Measurements from ENCODE around the gene ROR2.
"Not testable (repeated sequence)": the region's sequence is repeated elsewhere in the genome, so short reads cannot be mapped to it uniquely, and the experiment has no call there.

Gene ROR2

DNA sequence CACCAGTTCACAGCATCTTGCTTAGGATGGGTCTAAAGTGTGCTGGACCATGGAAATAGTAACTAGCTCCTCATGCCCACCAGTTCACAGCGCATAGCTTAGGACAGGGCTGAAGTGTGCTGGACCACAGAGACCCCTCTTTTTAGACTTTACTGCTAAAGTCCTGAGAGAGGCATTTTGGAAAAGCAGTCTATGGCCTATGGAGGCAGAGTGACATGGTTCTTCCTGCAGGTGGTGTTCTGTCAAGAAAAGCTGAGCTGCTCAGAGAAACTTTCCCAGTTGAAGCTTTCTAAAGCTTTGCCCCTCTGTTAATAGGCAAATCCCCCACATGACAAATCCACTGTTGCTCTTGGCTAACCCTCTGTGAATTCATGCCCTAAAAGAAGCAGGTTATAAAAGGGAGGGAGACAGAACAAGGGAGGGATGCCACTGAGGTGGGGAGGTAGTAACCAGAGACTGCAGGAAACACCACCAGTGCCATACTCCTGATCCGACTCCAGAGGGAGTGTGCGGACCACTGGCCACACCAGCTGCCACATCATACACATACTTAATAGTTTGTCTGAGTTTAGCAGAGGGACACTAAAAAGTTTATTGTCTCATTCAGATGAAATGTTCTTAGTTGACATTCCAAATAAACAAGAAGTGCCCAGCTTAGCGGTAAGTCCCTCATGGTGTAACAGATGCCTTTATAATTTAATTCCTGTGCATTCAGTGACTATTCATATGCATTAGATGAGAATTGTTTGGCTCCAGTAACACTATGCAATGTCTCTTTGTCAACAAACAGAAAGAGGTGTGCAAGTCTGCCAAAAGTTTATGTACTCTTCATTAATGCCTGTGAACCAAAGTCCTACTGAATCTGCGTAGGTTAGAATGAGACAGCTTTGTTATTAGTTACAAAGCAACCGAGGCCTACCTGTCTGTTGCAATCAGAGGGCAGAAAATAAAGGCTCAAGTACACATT, 290.2 kb downstream of the ROR2 start:
- DNase-seq: no peak

DNA sequence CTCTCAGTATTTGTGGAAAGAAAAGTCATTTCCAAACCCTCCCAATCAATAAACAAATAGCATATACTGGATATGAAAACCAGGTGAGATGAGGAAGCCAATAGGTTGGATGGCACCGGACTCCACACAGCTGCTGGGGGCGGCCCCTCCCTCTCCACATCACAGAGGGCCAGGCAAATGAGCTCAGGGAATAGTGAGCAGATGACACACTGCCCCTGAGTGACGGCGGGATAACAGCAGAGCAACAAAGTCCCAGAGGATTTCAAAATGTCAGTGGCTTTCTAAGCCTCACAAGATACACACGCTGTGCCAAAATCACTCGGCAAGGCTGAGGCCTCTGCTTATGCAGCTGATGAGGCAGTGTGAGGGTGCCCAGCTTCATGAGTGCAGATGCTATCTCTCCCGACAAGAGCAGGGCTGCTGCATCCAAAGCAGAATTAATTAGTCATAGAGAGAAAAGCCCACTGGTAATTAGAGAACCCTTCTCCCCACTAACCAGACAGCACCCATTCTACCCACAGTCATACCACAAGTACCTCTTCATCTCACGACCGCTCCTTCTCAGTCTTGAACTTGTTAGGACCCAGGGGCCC, 291.4 kb downstream of the ROR2 start:
- no peak for DNase-seq

DNA sequence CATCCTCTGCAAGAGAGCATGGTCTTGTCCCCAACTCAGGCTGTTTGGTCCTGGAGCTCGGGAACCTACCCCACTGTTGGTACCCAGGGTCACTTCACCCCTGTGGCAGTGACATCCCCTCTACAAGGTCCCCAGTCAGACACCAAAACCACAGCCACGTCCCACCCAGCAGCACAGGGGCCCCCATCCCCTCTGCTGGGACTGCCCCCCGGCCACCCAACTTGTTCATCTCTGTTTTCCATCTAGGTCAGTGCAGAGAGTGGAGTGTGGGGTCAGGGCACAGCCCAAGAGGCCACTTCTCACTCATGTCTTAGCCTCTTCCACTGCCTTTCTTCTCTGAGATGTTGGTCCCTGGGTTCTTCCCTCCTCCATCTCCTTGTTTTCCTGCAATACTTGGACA, 292.5 kb downstream of the ROR2 start:
- no peak for DNase-seq

DNA sequence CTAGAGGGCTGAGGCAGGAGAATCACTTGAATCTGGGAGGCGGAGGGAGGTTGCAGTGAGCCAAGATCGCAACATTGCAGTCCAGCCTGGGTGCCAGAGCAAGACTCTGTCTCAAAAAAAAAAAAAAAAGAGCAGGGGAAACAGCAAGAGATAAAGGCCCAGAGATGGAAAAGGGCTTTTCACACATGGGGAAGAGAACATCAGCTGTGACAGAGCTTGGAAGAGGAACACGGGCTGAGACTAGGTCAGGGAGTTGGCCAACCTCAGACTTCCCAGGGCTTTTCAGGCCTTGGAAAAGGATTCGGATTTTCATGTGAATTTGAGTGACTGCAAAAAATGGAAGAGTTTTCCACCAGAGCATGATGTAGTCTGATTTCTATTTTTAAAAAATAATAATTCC, 294.4 kb downstream of the ROR2 start:
- no peak for DNase-seq

DNA sequence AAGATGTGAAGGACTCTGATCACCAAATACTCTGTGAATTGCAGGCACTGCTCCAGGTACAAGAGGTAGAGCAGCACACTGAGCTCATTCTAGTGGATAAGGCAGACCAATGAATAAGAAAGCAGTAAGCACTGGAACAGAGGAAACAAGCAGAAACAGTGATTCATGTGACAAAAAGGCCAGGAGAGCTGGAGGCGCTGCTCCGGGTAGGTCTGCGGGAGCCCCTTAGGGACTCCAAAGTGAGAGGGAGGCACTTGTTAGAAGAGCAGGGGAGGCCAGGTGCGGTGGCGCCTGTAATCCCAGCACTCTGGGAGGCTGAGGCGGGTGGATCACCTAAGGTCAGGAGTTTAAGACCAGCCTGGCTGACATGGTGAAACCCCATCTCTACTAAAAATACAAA, 294.8 kb downstream of the ROR2 start:
- DNase-seq: no peak

DNA sequence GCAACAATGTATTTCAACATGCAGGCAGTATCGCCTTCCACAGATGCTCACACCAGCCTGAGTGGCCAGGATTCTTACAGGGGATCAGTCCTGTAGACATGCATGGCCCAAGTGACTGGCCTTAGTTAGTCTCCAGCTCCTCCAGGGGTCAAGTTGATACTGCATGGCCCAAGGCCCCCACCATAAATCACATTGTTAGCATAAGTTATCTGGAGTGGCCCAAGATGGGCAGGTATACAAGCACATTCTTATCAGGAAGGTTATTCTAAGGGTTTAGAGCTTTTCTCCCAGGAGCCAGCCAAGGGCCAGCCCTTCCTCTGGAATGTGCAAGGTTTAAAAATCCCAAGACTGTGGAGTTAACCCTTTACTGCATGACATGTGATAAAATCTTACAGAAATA, 295.5 kb downstream of the ROR2 start:
- DNase-seq: no peak

DNA sequence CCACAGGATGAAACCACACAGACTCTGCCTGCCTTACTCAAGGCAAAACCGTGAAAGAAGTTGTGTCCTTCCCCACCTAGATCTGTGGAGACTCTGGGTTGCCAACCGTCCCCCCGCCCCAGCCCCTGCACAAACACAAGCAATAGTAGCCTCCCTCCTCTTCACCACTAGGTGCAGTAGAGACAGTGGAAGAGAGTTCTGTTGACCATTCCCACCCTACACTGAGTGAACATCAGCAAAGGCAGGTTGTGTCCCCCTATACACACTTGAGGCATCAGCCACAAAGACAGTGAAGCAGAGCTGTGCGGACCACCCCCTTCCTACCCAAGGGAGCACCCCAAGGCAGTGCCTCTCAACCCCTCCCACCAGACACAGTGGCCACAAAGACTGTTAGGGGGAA, 302.7 kb downstream of the ROR2 start:
- no peak for DNase-seq

DNA sequence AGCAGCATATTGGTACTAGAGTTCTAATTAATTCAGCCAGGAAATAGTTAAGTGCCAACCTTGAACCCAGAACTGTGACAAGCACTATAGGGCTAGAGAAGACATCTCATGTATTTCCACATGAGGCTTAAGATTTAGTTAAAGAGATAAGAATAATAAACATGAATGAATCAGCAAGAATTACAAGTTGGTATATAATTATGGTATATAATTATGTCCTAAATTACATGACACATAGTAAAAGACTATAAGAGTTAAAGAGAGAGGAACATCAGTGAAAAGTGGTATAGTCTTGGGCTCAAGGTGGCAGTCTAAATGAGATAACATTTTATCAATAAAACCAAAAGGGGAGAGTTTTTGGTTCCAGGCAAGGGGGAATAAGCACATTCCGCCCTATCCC, 303.3 kb downstream of the ROR2 start:
- DNase-seq: no peak

DNA sequence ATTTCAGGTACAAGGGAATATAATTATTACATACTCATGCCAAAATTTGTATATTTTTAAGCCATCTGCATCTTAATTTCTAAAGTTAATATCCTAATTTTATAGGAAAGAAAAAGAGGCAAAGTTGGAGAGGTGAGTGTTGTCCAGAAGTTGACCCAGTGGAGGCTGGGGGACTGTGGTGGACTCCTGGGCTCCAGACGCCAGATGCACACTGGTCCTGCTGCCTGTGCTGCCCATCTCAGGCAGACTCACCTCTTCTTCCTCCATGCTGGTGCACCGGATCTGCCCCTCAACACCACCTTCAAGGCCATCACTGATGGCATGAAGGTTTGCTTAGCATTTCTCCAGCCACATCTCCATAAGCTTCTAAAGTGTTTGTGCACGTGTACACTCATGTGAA, 305.6 kb downstream of the ROR2 start:
- no peak for DNase-seq

DNA sequence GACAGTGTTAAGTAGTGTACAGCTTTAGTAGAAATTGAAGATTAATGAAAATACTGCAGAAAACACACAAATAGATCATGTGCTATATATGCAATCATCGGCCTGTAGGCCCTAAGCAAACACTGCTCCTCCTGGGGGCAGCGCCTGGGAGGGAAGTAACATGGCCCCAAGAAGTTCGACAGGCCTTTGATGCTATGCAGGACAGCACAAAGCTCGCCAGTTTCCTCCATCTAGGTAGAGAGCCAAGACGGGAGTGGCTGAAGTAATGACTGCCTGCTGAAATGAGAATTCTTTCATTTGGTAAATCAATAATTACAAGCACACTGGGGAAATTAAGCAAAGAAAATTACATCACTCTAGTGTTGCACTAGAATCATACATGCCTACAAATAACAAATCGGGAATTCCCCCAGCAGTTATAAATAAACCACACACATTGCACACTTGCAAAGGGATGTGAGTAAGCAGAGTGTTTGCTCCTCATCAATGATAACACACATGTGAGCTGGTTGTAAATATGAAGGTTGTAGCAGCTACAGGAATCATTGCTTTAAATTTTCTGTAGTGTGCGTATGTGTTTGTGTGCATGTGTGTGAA, 306.4 kb downstream of the ROR2 start:
- DNase-seq: no peak

DNA sequence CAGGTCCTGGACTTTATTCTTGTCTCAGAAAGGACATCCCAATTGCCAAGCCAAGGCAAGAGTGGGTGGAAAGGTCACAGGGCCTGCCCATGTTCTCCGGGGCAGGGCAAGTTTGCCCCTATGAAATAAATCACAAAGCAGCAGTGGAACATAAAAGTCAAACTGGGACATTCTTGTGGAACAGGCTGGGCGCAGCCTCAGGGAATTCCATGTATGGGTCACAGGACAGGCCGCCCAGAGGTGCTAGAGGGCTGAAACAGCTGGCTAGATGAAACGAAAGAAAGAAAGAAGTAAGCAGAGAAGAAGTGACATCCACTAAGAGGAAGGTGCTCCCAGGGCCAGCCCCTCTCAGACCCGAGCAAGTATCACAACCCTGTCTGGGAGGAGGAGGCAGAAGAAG, 307.3 kb downstream of the ROR2 start:
- DNase-seq: no peak

DNA sequence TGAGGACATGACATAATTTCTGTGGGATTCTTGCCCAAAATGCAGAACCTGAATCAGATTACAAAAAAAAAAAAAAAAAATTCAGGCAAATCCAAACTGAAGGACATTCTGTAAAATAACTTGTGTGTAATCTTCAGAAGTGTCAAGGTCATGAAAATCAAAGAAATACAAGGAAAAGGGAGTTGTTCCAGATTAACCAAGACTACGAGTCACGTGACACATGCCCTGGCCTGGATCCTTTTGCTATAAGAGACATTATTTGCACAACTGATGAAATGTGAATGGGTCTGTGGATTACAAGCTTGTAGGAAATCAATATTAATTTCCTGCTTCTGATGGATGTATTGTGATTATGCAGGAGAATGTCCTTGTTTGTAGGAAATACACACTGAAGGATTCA, 309.6 kb downstream of the ROR2 start:
- DNase-seq: no peak

DNA sequence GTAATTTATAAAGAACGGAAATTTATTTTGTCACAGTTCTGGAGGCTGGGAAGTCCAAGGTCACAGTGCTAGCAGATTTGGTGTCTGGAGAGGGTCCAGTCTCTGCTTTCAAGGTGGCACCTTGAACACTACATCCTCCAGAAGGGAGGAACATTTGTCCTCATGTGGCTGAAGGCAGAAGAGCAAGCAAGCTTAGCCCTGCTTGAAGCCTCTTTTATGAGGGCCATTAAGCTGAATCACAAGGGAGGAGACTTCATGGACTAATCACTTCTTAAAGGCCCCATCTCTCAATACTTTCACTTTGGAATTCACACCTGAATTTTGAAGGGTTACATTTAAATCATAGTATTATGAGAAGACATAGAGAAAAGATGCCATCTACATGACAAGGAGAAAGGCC, 311.0 kb downstream of the ROR2 start:
- no peak for DNase-seq

DNA sequence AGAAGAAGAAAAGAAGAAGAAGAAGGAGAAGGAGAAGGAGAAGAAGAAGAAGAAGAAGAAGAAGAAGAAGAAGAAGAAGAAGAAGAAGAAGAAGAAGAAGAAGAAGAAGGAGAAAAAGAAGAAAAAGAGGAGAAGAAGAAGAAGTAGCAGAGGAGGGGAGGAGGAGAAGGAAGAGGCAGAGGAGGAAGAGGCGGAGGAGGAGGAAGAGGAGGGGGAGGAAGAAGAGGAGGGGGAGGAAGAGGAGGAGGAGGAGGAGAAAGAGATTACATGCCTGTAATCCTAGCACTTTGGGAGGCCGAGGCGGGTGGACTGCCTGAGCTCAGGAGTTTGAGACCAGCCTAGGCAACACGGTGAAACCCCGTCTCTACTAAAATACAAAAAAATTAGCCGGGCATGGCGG, 315.2 kb downstream of the ROR2 start:
- not testable (repeated sequence) for DNase-seq

DNA sequence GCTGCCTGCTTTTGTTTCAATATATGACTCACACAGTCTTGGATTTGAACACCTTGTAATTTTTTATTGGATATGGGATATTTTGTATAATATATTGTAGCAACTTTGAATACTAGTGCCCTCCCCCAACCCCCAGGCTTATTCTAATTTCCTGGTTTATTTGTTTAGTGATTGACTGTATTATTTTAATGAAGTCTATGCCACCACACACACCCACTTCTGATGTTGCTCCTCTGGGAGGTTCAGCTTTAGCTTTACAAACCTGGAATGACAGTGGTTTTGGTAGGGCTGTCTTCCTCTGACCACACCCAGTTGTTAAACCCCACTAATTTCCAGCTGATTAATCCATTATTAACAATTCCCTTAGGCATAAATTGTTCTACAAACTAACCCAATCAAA, 320.3 kb downstream of the ROR2 start:
- no peak for DNase-seq

DNA sequence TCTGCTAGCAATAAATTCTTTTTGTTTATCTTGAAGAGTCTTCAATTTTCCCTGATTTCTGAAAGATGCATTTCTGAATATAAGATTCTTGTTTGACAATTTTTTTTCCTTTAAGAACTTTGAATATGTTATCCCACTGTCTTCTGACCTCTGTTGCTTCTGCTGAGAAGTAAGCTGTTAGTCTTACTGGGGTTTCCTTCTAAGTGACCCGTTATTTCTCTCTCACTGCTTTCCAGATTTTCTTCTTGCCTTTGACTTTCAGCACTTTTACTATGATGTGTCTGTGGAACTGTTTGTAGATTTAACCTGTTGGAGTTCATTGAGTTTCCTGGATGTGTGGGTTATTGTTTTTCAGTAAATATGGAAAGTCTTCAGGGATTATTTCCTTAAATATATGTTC, 321.1 kb downstream of the ROR2 start:
- no peak for DNase-seq

DNA sequence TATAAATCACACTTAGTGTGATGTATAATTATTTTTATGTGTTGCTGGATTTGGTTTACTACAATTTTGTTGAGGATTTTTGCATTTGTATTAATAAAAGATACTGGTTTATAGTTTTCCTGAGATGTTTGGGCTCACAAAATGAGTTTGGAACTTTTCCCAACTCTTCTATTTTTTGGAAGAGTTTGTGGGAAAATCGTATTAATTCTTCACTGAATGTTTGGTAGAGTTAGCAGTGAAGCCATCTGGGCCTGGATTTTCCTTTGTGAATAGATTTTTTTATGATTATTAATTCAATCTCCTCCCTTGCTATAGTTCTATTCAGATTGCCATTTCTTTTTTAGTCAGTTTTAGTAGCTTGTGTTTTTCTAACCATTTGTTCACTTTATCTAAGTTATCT, 324.7 kb downstream of the ROR2 start:
- no peak for DNase-seq

DNA sequence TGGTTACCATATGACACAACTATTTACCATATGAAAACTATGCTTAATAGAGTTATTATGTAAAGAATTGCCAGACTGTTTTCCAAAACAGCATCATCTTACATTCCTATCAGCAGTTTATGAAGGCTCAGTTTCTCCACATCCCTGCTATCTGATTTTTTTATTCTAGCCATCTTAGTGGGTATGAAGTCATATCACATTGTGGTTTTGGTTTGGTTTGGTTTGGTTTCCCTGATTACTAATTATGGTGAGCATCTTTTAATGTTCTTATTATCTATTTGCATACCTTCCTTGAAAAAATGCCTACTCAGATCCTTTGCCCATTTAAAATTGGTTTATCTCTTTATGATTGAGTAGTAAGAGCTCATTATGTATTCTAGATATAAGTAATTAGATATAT, 327.0 kb downstream of the ROR2 start:
- DNase-seq: no peak

DNA sequence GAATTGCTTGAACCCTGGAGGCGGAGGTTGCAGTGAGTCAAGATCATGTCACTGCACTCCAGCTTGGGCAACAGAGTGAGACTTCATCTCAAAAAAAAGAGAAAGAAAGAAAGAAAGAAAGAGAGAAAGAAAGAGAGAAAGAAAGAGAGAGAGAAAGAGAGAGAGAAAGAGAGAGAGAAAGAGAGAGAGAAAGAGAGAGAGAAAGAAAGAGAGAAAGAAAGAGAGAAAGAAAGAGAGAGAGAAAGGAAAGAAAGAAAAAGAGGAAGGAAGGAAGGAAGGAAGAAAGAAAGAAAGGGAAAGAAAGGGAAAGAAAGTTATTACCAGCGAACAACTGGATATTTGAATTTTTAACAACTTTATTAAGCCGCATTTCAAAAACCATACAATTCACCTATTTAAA, 327.9 kb downstream of the ROR2 start:
- not testable (repeated sequence) for DNase-seq

DNA sequence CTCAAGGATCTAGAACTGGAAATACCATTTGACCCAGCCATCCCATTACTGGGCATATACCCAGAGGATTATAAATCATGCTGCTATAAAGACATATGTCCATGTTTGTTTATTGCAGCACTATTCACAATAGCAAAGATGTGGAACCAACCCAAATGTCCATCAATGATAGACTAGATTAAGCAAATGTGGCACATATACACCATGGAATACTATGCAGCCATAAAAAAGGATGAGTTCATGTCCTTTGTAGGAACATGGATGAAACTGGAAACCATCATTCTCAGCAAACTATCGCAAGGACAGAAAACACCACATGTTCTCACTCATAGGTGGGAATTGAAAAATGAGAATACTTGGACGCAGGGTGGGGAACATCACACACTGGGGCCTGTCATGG, 336.0 kb downstream of the ROR2 start:
- not testable (repeated sequence) for DNase-seq

DNA sequence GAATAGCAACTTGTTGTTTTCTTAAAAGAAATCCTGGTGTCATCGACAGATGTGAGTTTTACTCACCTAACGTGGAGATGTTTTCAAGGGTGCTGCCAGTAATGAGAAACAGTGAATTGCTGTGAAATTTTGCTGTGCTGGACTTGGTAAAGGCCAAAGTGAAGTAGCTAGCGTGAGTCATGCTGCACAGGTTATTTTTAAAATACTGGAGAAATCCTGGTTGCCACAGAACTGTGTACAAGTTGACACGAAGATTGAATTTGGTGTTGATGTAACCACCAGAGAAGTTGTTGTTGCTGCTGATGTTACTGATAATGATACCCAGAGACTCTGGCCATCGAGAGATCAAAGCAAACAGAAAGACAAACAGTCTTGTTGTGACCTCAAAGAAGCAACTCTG, 338.4 kb downstream of the ROR2 start:
- DNase-seq: no peak

DNA sequence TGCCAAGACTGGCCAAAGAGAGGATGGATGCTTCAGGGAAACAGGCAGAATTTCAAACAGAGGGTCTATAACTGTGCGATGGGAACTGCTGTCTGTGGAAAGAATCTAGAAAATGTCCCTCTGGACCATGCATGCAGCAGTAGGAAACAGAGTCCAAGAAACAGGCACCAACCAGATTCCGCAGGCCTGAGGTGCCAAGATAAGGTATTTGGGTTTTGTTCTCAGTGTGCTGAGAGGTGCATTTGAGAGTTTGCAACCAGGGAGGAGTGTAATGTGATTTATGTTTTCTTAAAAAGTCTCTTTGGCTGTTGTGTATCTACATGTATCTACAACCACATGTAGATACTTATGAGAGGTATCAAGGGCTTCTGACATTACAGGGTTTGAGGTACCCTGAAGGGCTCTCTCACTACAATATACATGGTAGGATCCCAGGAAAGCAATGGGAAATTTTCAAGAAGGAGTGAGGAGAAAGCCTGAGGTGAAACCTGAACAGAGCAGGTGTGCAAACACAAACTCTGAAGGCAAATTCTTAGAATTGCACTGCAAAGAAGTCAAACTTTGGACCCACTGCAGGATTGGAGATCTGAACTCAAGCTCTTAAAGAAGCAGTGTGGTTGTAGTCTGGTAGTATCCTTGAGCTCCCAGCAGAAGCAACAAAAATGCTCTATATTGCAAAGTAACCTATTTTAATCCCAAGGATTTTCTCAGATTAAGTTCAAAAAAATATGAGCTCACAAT, 343.6 kb downstream of the ROR2 start:
- DNase-seq: no peak

DNA sequence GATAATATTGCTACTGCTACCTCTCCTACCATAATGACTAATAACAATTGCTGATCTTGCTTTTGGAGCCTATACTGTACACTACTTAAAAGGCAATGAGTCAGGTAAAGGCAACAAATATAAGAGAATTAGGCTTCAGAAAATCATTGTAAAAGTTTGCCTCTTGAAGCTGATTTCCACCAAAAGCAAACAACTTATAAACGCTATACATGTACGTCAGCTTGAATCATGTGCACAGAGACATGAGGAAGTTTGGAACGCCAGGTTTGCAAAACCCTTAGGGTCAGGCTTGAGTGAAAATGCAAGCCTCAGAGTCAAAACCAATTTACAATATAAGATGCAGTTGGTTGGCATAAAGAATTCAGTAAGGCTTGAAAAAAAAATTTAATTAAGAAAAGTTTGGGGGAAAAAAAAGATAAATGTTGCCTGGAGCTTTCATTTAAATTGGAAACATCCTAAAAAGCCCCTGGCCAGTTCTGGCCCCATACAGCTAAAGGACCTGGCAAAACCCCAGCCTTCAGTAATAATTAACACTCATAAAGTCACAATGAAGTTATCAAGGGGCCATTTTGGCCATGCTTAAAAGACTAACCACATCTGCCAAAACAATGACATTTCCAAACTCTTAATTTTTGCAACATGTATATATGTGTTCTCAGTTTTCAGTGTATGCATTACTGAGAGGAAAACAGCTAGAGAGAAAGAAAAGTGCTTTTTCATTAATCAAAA, 345.4 kb downstream of the ROR2 start:
- DNase-seq: no peak
